Muscle layer of duodenum (tissue), 2 donors: ENCODE data around the gene FLII.
"Not testable (repeated sequence)": the region's sequence is repeated elsewhere in the genome, so short reads cannot be mapped to it uniquely, and the experiment has no call there.

Source experiments
- H3K27ac ChIP-seq: one replicate; pipeline ENCODE4 v1.7.0; 2013; ENCODE audit warnings: mild to moderate bottlenecking, low read length
- H3K27me3 ChIP-seq: one replicate; pipeline ENCODE4 v1.7.0; 2013; ENCODE audit warnings: low read depth, mild to moderate bottlenecking, control low read depth, low read length
- H3K36me3 ChIP-seq, 2 donors: one replicate each; pipeline ENCODE4 v1.7.0; 2013; ENCODE audit warnings: low read length in 2 of 2, control low read depth in 1 of 2, mild to moderate bottlenecking in 1 of 2; ENCODE audit not compliant: insufficient read depth in 2 of 2, control insufficient read depth in 1 of 2
- H3K4me1 ChIP-seq, 2 donors: one replicate each; pipeline ENCODE4 v1.7.0; 2013; ENCODE audit warnings: low read length in 2 of 2, mild to moderate bottlenecking in 2 of 2, control low read depth in 1 of 2, moderate library complexity in 1 of 2; ENCODE audit not compliant: insufficient read depth in 2 of 2, control insufficient read depth in 1 of 2
- H3K4me3 ChIP-seq, 2 donors: one replicate each; pipeline ENCODE4 v1.7.0; 2013; ENCODE audit warnings: low read length in 2 of 2, low read depth in 1 of 2, mild to moderate bottlenecking in 1 of 2
- H3K9me3 ChIP-seq, 2 donors: one replicate each; pipeline ENCODE4 v1.7.0; 2013; ENCODE audit warnings: low read length in 2 of 2, control low read depth in 1 of 2, mild to moderate bottlenecking in 1 of 2; ENCODE audit not compliant: control insufficient read depth in 1 of 2
- donor health status: healthy.

FLII gene

GRCh38 chr17:18258356-18259038 is at the start of gene FLII:
TSS of gene FLII (minus strand) at chr17:18258738. CDS start at chr17:18258690, 48 bp downstream.
- Histone ChIP-seq H3K27ac (peak within 1 kb of the TSS; percentile 87), H3K9me3 (no peaks in the 10 kb centered on the region), H3K36me3 (peaks cover 22 to 49% of the 10 kb centered on the region in 2 donors), H3K27me3 (no peaks in the 10 kb centered on the region), H3K4me1 (peaks cover 18 to 43% of the 10 kb centered on the region in 2 donors), H3K4me3 (peak within 1 kb of the TSS; percentile 90 to 92)

DNA sequence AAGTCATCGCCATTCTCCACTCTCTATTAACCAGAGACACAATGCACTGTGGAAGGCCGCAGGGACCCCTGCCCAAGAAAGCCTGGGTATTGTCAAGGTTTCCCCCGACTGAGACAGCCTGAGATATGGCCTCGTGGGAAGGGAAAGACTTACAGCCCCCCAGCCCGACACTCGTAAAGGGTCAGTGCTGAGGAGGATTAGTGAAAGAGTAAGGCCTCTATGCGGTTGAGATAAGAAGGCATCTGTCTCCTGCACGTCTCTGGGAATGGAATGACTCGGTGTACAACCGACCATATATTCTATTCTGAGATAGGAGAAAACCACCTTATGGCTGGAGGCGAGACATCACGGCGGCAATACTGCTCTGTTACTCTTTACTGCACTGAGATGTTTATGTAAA is 44.7 kb upstream of the FLII start:
- H3K36me3 ChIP-seq: peaks cover 55 to 67% of the 10 kb centered on the region in 2 donors
- H3K4me3 ChIP-seq, H3K27me3 ChIP-seq, H3K27ac ChIP-seq, H3K9me3 ChIP-seq, H3K4me1 ChIP-seq: not testable (repeated sequence)

GRCh38 chr17:18300725-18301480 is 42.4 kb upstream of the FLII start:
- no peaks in the 10 kb centered on the region for H3K27me3 ChIP-seq
- H3K4me1 ChIP-seq: no peaks in the 10 kb centered on the region
- no peak overlapping the region for H3K4me3 ChIP-seq
- H3K9me3 ChIP-seq: no peaks in the 10 kb centered on the region
- no peak overlapping the region for H3K27ac ChIP-seq
- H3K36me3 ChIP-seq: peaks cover 45 to 52% of the 10 kb centered on the region in 2 donors

DNA sequence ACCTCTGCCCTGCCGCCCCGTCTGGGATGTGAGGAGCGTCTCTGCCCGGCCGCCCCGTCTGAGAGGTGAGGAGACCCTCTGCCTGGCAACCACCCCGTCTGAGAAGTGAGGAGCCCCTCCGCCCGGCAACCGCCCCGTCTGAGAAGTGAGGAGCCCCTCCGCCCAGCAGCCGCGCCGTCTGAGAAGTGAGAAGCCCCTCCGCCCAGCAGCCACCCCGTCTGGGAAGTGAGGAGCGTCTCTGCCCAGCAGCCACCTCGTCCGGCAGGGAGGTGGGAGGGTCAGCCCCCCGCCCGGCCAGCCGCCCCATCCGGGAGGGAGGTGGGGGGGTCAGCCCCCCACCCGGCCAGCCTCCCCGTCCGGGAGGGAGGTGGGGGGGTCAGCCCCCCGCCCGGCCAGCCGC is 39.5 kb upstream of the FLII start:
- H3K27ac ChIP-seq, H3K9me3 ChIP-seq, H3K4me1 ChIP-seq, H3K4me3 ChIP-seq, H3K27me3 ChIP-seq: not testable (repeated sequence)
- H3K36me3 ChIP-seq: peaks cover 40 to 51% of the 10 kb centered on the region in 2 donors

DNA sequence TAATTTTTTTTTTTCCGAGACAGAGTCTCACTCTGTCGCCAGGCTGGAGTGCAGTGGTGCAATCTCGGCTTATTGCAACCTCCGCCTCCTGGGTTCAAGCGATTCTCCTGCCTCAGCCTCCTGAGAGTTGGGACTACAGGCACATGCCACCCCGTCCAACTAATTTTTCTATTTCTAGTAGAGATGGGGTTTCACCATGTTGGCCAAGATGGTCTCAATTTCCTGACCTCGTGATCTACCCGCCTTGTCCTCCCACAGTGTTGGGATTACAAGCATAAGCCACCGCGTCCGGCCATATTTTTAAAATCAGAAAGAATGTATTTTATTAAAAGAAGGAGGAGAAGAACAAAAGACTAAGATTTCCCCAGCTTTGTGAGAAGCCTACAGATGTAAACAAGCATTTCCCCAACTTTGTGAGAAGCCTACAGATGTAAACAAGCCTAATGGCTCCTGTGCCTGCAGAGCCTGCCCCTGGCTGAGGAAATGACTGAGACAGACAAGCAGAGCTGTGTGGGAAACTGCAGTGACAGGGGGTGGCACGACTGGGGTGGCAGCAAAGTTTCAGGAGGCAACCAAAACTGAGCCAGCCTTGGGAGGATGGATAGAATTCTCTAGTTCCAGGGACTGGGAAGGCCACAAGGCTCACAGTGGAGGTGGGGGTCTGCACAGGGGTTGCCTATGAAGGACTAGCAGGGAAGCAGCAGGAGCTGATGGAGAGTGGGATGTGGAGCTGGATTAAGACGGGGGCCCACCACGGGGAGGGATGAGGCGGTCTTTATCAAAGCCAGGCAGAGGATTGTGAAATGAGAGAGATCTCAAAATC is 33.4 kb upstream of the FLII start:
- Histone ChIP-seq H3K36me3 (peaks cover 32 to 62% of the 10 kb centered on the region in 2 donors), H3K27ac (no peak overlapping the region)

DNA sequence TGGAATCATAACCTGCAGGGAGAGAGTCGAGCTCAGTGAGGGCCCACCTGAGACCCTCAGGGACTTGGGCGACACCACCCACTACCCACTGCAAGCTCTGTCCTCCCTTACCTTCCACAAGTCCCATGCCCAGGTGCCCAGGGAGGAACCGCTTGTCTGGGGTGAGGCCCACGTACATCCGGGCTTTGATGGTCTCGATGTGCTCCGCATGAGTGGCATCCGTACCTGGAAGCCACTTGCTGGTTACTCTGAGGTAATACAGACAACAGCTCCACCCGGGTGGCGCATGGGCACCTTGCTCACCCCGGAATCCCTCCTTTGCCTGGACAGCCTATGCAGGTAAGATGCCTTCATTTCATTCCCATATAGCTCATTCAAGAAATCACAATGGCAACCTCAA is 26.8 kb upstream of the FLII start:
- H3K36me3 ChIP-seq: peaks cover 50 to 79% of the 10 kb centered on the region in 2 donors
- H3K9me3 ChIP-seq: no peaks in the 10 kb centered on the region
- no peak overlapping the region for H3K4me3 ChIP-seq
- no peaks in the 10 kb centered on the region for H3K4me1 ChIP-seq
- H3K27me3 ChIP-seq: no peaks in the 10 kb centered on the region
- H3K27ac ChIP-seq: no peak overlapping the region

More for the DNA sequence above, 33.4 kb upstream of the FLII start:
- no peaks in the 10 kb centered on the region for H3K4me1 ChIP-seq
- H3K9me3 ChIP-seq: no peaks in the 10 kb centered on the region
- H3K4me3 ChIP-seq: no peak overlapping the region
- no peaks in the 10 kb centered on the region for H3K27me3 ChIP-seq

- H3K9me3 ChIP-seq: no peaks in the 10 kb centered on the region
- H3K4me3 ChIP-seq: no peak overlapping the region
- H3K4me1 ChIP-seq: no peaks in the 10 kb centered on the region
- H3K36me3 ChIP-seq: peaks cover 57 to 71% of the 10 kb centered on the region in 2 donors
- no peaks in the 10 kb centered on the region for H3K27me3 ChIP-seq
- H3K27ac ChIP-seq: no peak overlapping the region
These were observed 23.2 kb upstream of the FLII start for GRCh38 chr17:18281788-18282187.

DNA sequence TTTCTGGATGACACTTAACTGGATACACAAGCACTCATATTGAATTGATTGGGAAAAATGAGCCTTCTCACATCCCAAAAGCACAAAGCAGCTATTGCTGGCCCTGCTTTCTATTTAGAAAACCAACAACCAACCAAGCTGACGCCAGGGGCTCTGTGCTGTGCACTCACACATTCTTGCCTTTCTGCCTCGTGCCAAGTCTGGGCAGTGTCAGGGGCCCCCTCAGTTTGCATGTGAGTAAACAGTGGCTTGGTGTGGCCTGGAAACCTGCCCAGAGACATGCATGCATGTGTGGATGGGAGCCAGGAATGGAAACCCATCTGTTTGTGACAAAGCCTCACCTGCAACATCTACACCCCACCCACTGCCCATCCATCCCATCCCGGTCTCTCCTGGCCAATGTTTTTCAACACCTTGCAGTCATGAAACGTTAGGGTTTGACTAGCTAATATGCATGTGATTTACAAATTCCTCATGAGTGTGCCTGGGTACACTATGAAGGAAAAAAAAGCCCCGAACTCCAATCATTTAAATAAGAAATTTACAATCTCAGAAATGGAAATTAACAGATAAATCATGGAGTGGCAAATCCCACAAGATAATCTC is 22.3 kb upstream of the FLII start:
- H3K36me3 ChIP-seq: peaks cover 65 to 78% of the 10 kb centered on the region in 2 donors
- no peaks in the 10 kb centered on the region for H3K27me3 ChIP-seq
- no peaks in the 10 kb centered on the region for H3K9me3 ChIP-seq
- H3K27ac ChIP-seq: no peak overlapping the region
- H3K4me1 ChIP-seq: no peaks in the 10 kb centered on the region
- no peak overlapping the region for H3K4me3 ChIP-seq

DNA sequence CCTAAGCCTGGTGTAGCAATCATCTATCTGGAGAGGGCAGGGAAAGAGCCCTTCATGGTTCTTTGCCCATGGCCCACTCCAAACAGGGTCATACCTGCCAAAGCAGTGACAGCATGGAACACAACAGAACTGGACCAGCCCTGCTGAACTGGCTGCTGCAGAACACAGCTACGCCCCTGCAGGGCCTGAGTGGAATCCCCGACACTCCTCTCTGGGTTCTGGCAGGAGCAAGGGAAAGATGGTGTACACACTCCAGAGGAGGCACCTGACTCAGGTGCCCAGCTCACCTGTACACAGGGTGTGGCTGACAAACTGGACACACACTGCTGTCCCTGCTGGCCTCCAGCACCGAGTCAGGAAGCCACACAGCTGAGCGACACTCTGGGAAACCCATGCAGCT is 21.7 kb upstream of the FLII start:
- Histone ChIP-seq H3K36me3 (peaks cover 61 to 75% of the 10 kb centered on the region in 2 donors), H3K27ac (no peak overlapping the region)

DNA sequence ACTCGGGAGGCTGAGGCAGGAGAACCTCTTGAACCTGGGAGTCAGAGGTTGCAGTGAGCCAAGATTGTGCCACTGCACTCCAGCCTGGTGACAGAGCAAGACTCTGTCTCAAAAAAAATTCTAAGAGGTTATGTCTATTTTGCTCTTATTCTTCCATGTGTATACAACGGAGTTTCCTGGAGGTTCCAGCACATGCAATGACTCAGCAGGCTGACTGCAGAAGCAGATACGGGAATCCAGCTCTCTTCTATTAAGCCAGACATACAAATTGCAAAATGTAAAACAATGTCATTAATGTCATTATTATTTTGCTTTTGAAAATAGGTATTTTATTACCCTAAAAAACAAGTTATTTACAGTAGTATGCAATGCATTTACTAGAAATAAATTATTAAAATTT is 20.3 kb upstream of the FLII start:
- Histone ChIP-seq H3K4me1 (no peaks in the 10 kb centered on the region), H3K9me3 (no peaks in the 10 kb centered on the region), H3K27ac (no peak overlapping the region), H3K4me3 (no peak overlapping the region), H3K27me3 (no peaks in the 10 kb centered on the region), H3K36me3 (peaks cover 63 to 75% of the 10 kb centered on the region in 2 donors)

More for the DNA sequence above, 21.7 kb upstream of the FLII start:
- no peaks in the 10 kb centered on the region for H3K9me3 ChIP-seq
- H3K4me3 ChIP-seq: no peak overlapping the region
- H3K27me3 ChIP-seq: no peaks in the 10 kb centered on the region
- H3K4me1 ChIP-seq: no peaks in the 10 kb centered on the region

- Histone ChIP-seq H3K4me1 (no peaks in the 10 kb centered on the region), H3K27me3 (no peaks in the 10 kb centered on the region), H3K27ac (no peak overlapping the region), H3K36me3 (peaks cover 56 to 63% of the 10 kb centered on the region in 2 donors), H3K4me3 (no peak overlapping the region), H3K9me3 (no peaks in the 10 kb centered on the region)
These were observed 18.5 kb upstream of the FLII start for GRCh38 chr17:18277076-18277475.
